HUES48 (cell line): Measurements from ENCODE around the gene CD8A.

Experiments
- H3K27ac ChIP-seq: one replicate; pipeline ENCODE4 v1.7.0; 2013; ENCODE audit warnings: low read depth, low read length, inconsistent platforms
- H3K27me3 ChIP-seq: 2 replicates; pipeline ENCODE4 v1.6.1; 2013; ENCODE audit warnings: mild to moderate bottlenecking, low read length; ENCODE audit not compliant: control insufficient read depth, insufficient read depth
- H3K36me3 ChIP-seq: 2 replicates; pipeline ENCODE4 v1.6.1; 2013; ENCODE audit warnings: low read length; ENCODE audit not compliant: control insufficient read depth, insufficient read depth
- H3K4me1 ChIP-seq: 2 replicates; pipeline ENCODE4 v1.6.1; 2013; ENCODE audit warnings: mild to moderate bottlenecking, low read length; ENCODE audit not compliant: control insufficient read depth, insufficient read depth
- H3K4me3 ChIP-seq: 2 replicates; pipeline ENCODE4 v1.5.1; 2013; ENCODE audit warnings: mild to moderate bottlenecking, low read depth, low read length
- H3K9ac ChIP-seq: 2 replicates; pipeline ENCODE4 v1.6.1; 2013; ENCODE audit warnings: mild to moderate bottlenecking, low read depth, low read length, moderate library complexity
- H3K9me3 ChIP-seq: 2 replicates; pipeline ENCODE4 v1.6.1; 2013; ENCODE audit warnings: low read length; ENCODE audit not compliant: control insufficient read depth, insufficient read depth

Gene CD8A

DNA sequence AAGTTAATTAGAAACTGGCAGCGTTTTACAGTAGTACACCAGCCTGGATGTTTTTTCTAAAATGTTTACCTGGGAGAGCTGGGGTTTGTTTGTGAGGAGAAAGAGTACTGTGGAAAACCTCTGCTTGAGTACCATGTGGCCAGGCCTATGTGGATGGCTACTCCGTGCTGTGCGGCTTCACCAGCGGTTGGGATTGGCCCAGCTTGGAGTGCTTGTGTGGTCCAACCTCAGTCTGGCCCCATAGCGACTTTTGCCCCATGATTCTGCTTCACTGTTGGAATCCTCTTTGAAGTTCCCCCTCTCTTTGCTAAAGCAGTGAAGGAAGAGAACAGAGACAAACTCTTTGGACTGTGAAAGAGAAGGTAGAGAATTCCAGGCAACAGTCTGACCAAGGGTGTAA is 15.9 kb downstream of the CD8A start:
- Histone ChIP-seq H3K27ac (no peak overlapping the region), H3K9ac (no peak overlapping the region), H3K4me3 (no peak overlapping the region), H3K27me3 (no peaks in the 10 kb centered on the region), H3K36me3 (peaks cover 59% of the 10 kb centered on the region), H3K4me1 (no peaks in the 10 kb centered on the region), H3K9me3 (no peaks in the 10 kb centered on the region)

DNA sequence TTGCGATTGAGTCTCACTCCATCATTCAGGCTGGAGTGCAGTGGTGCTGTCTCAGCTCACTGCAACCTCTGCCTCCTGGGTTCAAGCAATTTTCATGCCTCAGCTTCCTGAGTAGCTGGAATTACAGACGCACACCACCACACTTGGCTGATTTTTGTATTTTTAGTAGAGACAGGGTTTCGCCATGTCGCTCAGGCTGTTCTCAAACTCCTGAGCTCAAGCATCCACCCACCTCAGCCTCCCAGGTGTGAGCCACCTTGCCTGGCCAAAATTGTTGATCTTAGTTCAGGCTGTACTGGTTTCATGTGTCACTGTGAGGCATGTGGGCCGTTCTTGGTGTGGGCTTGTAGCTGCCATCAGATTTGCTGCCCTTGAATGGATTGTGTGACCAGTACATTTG is 18.1 kb downstream of the CD8A start:
- peaks cover 80% of the 10 kb centered on the region for H3K36me3 ChIP-seq
- H3K9ac ChIP-seq: no peak overlapping the region
- H3K4me3 ChIP-seq: no peak overlapping the region
- no peaks in the 10 kb centered on the region for H3K4me1 ChIP-seq
- no peak overlapping the region for H3K27ac ChIP-seq
- H3K9me3 ChIP-seq: no peaks in the 10 kb centered on the region
- no peaks in the 10 kb centered on the region for H3K27me3 ChIP-seq

DNA sequence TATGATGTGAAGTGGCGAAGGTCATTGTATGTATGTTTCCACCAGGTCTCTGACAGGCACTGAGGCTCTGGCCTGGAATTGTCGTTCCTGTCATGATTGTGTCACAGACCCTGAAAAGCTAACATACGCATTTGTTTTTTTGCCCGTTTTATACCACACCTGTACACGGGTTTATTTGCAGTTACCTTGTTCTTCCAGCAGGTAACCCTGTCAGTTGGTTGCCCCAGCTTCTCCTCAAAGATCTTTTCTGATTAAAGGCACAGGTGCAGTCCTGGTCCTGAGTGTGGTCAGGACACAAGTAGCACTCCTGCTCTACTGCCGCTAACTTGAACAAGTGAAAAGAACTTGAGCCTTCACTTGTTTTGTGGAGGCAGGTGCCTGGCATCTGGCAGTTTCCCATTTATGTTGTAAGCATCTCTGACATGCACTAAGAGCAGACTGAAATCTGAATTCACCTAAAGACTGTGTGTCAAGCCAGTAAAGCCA is 19.9 kb downstream of the CD8A start:
- no peak overlapping the region for H3K27ac ChIP-seq
- no peak overlapping the region for H3K9ac ChIP-seq
- no peaks in the 10 kb centered on the region for H3K4me1 ChIP-seq
- H3K27me3 ChIP-seq: no peaks in the 10 kb centered on the region
- no peak overlapping the region for H3K4me3 ChIP-seq
- no peaks in the 10 kb centered on the region for H3K9me3 ChIP-seq
- peaks cover 89% of the 10 kb centered on the region for H3K36me3 ChIP-seq

DNA sequence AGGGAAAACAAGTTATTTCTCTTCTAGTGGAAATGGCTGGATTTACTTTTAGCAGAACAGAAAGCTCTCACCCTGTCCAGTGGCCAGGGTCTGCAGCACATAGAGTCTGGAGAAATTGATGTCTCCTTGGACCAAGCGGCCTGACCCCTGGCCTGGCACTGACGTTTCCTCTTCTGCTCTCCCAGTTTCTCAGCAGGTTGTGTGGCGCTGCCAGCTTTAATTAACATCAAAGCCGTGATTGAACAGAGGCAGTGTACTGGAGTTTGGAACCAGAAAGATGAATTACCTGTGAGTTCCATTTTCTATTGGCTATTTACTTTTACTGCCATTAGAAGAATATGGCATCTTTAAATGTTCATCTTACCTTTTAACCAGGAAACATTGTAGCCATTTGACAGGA is 20.9 kb downstream of the CD8A start:
- no peaks in the 10 kb centered on the region for H3K9me3 ChIP-seq
- no peaks in the 10 kb centered on the region for H3K27me3 ChIP-seq
- H3K36me3 ChIP-seq: peaks cover 85% of the 10 kb centered on the region
- H3K4me3 ChIP-seq: no peak overlapping the region
- H3K9ac ChIP-seq: no peak overlapping the region
- no peaks in the 10 kb centered on the region for H3K4me1 ChIP-seq
- no peak overlapping the region for H3K27ac ChIP-seq

DNA sequence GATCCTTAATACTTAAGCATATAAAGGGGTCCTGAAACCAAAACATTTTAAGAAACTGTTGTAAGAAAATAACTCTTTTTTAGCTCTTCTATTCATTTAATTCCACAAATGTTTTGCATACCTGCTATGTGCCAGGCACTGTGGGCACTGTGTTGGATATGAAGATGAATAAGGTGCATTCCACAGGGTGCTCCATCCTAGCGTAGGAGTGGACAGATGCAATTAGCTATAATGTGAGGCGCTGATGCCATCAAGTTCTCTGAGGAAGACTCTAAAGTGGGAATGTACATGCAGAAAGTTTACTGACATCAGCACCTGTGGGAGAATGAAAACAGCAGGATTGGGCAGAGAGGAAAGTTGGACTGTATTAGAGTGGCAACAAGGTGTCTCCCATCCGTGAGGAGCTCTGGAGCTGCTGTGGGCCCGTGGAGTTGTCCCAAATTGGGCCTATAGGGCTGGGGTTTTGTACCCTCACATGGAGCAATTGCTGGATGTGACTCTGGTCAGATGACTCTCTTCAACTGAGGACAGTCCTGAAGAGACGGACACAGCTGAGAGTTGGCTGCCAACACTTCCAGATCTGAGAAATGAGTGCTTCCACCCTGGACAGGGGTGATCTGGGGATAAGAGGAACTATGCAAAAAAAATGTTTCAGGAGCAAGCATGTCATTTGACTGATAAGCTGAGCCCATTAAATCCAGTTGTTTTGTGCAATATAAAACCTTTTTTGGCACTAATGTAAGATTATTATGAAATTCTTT is 22.3 kb downstream of the CD8A start:
- peaks cover 71% of the 10 kb centered on the region for H3K36me3 ChIP-seq

DNA sequence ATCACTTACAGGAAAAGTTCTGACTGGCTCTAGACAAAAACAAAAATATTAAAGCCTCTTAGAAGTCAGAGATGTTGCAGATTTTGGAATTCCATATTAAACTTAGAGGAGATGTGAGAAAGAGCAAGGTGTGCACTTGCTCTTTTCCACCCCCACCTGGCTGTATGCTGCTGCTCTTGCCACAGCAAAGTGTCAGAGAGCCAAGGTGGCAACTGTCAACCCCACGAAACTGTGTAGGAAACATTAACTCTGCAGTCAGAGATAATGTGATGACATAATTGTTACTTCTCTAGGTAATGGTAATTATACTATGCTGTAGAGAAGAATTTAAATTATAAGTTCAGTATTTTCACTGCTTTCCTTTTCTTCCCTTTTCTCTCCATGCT is 25.4 kb downstream of the CD8A start:
- Histone ChIP-seq H3K9me3 (no peaks in the 10 kb centered on the region), H3K9ac (no peak overlapping the region), H3K27me3 (no peaks in the 10 kb centered on the region), H3K36me3 (peaks cover 47% of the 10 kb centered on the region), H3K4me3 (no peak overlapping the region), H3K4me1 (no peaks in the 10 kb centered on the region), H3K27ac (no peak overlapping the region)

More for the DNA sequence above, 22.3 kb downstream of the CD8A start:
- Histone ChIP-seq H3K4me3 (no peak overlapping the region), H3K9ac (no peak overlapping the region), H3K4me1 (no peaks in the 10 kb centered on the region), H3K27ac (no peak overlapping the region), H3K27me3 (no peaks in the 10 kb centered on the region), H3K9me3 (no peaks in the 10 kb centered on the region)

DNA sequence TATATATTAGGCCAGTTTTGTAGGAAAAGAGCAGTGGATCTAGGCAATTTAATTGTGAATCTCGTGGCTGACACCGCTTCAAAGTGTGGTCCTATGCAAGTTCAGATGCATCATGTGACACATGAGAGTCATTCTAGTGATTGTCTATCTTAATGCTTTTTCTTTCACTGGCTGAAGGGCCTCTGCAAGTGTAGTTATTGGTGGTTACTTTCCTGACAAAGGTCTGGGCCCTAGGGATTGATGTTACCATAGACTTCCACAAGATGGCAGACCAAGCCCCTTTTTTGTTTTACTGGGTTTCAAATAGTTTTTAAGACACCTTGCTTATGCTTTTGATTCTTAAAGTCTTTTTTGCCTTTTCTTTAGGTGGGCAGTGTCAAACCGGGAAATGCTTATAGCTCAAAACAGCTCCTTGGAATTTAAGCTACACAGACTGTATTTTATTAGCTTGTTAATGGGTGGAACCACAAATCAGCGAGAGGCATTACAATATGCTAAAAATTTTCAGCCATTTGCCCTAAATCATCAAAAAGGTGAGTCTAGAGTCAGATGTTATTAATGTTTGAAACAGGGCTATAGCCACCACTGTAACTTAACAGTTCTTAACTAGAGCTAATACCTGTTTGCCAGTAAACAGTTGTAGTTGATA is 25.9 kb downstream of the CD8A start:
- H3K9ac ChIP-seq: no peak overlapping the region
- H3K27me3 ChIP-seq: no peaks in the 10 kb centered on the region
- no peaks in the 10 kb centered on the region for H3K9me3 ChIP-seq
- no peaks in the 10 kb centered on the region for H3K4me1 ChIP-seq
- no peak overlapping the region for H3K27ac ChIP-seq
- H3K4me3 ChIP-seq: no peak overlapping the region
- peaks cover 43% of the 10 kb centered on the region for H3K36me3 ChIP-seq

DNA sequence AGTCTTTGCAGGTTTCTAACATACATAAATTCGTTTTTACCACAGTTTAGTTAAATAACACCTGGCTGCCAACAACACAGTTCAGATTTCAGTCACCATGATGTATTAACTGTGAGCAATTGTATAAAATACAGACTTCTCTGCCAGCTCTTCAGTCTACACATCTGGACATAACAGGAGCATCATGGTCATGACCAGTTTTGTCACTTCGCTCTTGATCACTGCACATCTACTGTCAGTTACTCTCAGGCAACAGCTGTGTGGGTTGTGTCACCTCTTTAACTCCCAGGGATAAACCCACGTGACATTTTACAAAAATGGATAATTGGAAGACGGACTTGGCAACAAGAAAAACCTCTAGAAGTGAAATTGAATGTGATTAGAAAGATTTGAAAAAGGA is 30.3 kb downstream of the CD8A start:
- peaks cover 19% of the 10 kb centered on the region for H3K36me3 ChIP-seq
- no peaks in the 10 kb centered on the region for H3K27me3 ChIP-seq
- H3K4me1 ChIP-seq: no peaks in the 10 kb centered on the region
- no peak overlapping the region for H3K4me3 ChIP-seq
- no peaks in the 10 kb centered on the region for H3K9me3 ChIP-seq
- no peak overlapping the region for H3K27ac ChIP-seq
- no peak overlapping the region for H3K9ac ChIP-seq

DNA sequence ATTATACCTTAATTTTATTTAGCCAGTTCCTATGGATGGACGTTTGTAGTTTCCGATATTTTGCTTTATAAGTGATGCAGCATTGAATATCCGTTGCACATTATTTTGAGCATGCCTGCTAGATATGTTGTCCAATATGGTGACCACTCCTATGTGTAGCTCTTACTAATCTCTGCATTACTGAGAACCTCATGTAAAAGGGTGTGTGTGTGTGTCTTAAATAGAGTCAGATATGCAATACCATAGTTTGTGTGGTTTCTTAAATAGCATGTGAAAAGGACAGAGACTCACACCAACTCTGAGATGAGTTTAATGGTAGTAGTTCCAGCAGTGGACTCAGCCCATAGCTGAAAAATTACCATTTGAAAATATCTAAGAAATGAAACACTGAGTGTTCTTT is 32.3 kb downstream of the CD8A start:
- no peak overlapping the region for H3K9ac ChIP-seq
- no peaks in the 10 kb centered on the region for H3K27me3 ChIP-seq
- no peaks in the 10 kb centered on the region for H3K4me1 ChIP-seq
- no peak overlapping the region for H3K4me3 ChIP-seq
- peaks cover 37% of the 10 kb centered on the region for H3K36me3 ChIP-seq
- no peaks in the 10 kb centered on the region for H3K9me3 ChIP-seq
- H3K27ac ChIP-seq: no peak overlapping the region

DNA sequence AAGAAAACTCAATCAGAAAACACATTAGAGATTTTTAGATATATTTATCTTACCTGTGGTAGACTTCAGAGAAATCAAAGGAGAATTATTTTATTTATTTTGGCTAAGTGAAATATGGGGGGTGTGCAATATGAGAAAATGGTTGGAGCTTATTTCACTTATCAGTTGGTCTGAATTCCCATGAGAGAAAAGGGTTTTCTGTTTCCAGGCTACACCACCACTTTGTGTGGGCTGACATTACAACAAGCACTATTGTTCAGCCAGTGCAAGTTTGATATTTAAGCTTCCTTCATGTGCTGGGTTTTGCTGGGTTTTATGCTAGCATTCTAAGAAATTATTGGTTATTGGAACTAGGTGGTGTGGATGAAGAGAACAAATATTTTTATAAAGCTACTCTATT is 37.1 kb downstream of the CD8A start:
- Histone ChIP-seq H3K27me3 (no peaks in the 10 kb centered on the region), H3K9ac (no peak overlapping the region), H3K27ac (no peak overlapping the region), H3K4me1 (no peaks in the 10 kb centered on the region; the same call in 1 of the 2 replicates), H3K4me3 (no peak overlapping the region), H3K36me3 (peaks cover 51% of the 10 kb centered on the region), H3K9me3 (no peaks in the 10 kb centered on the region)

DNA sequence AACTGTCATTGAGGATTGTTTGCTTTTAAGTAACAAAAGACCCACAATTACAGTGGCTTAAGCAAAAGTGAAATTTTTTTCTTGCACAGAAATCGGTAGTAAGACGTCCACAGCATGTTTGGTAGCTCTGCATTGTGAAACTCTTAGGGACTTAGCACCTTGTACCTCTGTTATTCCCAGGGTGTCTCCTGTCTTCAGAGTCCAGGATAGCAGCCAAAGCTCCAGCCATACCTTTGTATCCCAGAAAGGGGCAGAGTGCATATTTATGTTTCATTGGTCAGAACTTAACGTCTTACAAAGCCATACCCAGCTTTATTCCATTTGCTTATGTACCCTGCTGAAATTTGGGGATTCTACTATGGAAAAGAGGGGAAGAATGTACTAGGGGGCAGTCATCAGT is 37.8 kb downstream of the CD8A start:
- Histone ChIP-seq H3K9ac (no peak overlapping the region), H3K36me3 (peaks cover 51% of the 10 kb centered on the region), H3K4me1 (peaks cover 3% of the 10 kb centered on the region; the same call in 1 of the 2 replicates), H3K4me3 (no peak overlapping the region), H3K27me3 (no peaks in the 10 kb centered on the region), H3K27ac (no peak overlapping the region), H3K9me3 (no peaks in the 10 kb centered on the region)
